Cardiac septum (tissue), 1 donor: Measurements from ENCODE around the gene VSIG8. TPM values are rescaled to one million over a fixed set of nuclear protein-coding genes. Genes with fewer than 3 reads are reported as not detected.
A peak's percentile ranks its signal among the peaks of the same experiment; 100 is the strongest.

ENCODE experiments used
- DNase-seq: peaks from one replicate; pipeline ENCODE4 v3.0.0-alpha.2; 2020; ENCODE audit warnings: low spot score
- intact Hi-C: fragments of 100-400 bp; cut with DNase I; formaldehyde crosslinking; loops from one replicate; pipeline ENCODE4 v1.14.0; 2022
- total RNA-seq: library from RNA; stranded (reverse); fragmentation: NEBNext Ultra II Directional; extraction: Animal tissue kit (Norgen Biotek cat#: 25700); gene quantifications from one replicate; pipeline ENCODE4 v1.2.1, GENCODE V29; 2021
- donor health status: DM: no; HTN: no; CAD: no.

Gene VSIG8
- total RNA-seq, 1 donor from 2014 or later = not detected

DNA sequence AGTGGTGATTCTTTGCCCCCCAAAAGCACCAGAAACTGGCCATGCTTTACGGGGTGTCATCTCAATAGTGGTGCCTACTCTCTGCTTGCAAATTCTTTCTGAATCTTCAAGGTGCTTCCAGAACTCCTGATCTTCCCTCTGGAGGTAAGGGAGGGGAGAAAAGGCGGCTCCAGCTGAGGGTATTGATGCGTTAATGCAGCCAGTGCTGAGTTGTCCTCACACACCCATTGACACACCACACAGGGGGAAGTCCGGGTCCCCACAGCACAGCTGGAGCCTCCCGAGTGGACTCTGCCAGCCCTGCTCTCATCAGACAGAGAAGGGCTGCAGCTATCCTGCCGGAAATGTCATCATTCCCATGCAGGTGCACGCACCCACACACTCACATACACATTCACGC lies 1.2 kb downstream of the VSIG8 start:
- intact Hi-C loops = no loop called here
- DNase-seq = no peak

DNA sequence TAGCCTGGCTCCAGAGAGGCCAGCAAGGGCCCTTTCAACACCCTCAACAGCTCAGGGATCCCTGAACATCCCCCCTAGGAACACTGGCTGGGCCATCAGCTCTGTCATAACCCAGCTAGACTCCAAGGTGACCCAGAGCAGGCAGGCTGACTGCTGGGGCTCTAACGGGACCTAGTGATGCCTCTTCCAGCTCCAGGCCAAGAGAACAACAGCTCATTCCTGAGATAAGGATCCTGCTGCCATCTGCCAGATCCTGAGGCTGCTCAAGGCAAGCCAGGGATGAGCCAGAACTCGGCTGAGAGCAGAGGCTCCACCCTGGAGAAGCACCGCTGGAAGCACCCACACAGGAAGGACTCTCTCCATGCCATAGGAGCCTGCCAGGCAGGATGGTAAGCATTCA lies 2.0 kb downstream of the VSIG8 start:
- intact Hi-C loops = no loop called here
- no peak for DNase-seq

DNA sequence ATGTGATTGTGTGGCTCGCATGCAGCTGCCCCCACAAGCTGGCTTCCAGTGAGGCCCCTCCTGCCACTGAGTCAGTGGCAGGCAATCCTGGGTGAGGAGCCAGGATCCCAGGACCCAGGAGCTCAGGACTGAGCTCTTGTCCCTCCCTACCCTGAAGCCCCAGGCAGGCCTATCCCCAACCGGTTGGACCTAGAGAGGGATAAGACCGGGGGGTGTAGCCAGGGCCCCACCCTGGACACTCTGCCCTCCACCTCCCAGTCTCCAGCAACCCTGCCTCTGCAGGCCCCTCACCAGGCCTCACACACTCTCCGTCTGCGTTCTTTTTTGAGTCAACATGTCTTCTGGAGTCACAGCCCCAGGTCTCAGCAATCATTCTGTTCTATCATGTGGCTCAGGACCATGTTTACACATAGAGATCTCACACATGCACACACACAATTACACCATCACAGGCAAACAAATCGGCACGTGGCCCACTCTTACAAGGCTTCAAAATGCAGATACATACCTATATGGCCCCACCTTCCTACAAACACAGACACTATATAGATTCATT lies 2.6 kb downstream of the VSIG8 start:
- intact Hi-C loops = no loop called here
- no peak for DNase-seq

DNA sequence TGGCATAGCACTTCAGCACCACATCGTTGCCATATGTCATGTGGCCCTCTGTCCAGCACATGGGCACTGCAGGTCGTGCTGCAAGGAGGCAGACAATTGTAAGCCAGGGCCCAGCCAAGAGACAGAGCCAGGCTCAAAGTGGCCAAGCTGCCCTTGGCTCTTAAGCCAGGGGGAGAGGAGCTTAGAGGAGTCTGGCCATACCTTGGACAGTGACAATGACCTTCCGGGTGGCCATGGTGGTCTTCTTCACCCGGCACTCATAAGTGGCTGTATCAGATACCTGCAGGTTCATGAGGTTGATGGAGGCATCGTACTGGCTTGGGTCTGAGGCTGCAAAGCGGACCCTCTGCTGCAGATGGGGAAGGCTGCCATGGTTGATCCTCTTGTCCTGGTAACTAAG lies 4.6 kb downstream of the VSIG8 start:
- intact Hi-C loops = no loop called here
- DNase-seq = no peak

DNA sequence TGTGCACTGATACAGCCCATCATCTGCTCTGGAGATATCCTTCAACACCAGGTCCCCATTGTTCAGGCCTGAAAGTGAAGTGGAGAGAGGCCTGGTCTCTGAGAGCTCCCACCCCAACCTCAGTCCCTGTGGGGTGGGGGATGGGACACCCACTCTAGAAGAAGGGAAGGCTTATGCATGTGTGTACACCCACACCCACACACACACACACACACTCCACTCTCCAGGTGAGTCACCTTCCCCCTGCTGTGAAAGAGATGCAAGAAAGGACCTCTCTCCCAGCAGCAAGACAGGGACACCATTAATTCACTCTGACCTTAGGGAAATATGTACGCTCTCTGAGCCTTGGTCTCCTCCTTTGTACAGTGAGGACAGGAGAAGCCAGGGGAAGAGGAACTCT lies 5.9 kb downstream of the VSIG8 start:
- no peak for DNase-seq
- intact Hi-C loops = no loop called here

DNA sequence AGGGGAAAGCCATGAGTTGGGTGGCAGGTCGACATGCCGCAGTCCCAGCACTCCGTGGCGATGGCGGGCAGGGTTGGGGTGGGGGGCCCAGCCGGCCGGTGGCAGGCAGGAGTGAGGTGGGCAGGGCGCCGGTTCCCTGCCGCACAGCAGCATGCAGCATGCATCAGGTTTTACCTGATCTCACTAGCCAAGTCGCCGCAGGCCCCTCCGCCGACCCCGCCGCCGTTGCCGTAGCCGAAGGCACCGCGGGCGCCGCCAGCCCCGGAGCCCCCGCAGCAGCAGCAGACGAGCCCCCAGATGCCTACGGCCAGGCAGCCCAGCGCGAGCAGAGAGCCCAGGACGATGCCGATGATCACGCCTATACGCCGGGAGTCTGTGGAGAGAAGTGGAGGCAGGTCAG lies 6.7 kb downstream of the VSIG8 start:
- DNase-seq = no peak
- intact Hi-C loops = loop anchor here (2.0 kb wide), 1 partner anchor 75 kb away; the partner anchor contains the start of gene DUSP23

DNA sequence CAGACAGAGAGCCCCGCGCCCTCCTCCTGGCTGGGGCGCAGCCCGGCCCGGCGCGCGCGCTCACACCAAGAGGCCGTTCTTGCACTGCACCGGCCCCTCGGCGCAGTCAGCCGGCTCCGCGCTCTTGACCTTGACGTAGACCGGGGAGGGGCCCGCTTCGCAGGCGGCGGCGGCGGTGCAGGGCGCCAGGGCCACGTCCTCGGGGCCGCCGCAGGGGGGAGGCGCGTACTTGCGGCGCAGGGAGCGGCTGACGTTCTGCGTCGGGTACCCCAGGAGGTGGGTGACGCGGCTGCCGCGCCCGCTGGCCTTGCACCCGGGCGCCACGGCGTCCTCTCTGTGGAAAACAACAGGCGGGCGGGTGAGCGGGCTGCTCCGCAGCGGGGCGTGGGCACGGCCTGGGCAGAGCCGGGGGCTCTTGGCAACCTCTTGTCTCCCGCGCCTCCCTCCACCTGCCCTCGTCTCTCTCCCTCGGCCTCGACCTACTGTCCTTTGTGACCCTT lies 7.7 kb downstream of the VSIG8 start:
- intact Hi-C loops = loop anchor here (1.0 to 2.0 kb wide), 2 partner anchors 69 to 74 kb away; partner anchors contain the start of gene DUSP23
- peak; percentile 92 for DNase-seq

DNA sequence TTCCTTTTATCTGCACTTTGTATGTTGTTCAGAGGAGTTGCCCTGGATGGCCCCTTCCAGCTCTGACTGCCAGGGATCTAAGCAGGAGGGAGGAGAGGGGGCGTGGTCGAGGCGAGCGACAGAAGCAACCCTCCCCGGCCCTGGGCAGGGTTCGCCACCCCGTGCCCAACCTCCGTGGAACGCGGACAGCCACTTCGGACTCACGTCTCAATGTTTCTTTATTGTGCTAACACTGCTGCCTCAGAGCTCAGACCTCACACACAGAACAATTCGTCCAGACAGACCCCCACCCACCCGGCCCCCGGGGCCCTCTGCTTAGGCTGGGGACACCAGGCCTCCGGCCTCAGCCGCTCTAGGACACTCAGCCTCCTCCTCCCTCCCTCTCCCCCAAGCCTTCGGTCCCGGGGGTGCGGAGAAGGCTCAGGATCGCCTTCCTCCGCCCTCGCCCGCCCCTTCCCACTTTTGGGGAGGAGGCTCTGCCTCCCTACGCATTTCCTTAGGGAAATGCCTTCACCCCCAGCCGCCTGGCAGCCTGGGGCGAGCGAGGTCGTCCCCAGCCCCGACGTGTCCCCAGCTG lies 8.3 kb downstream of the VSIG8 start:
- intact Hi-C loops = loop anchor here (1.0 to 2.0 kb wide), 2 partner anchors 69 to 73 kb away; partner anchors contain the start of gene DUSP23
- DNase-seq = peak; percentile 86

DNA sequence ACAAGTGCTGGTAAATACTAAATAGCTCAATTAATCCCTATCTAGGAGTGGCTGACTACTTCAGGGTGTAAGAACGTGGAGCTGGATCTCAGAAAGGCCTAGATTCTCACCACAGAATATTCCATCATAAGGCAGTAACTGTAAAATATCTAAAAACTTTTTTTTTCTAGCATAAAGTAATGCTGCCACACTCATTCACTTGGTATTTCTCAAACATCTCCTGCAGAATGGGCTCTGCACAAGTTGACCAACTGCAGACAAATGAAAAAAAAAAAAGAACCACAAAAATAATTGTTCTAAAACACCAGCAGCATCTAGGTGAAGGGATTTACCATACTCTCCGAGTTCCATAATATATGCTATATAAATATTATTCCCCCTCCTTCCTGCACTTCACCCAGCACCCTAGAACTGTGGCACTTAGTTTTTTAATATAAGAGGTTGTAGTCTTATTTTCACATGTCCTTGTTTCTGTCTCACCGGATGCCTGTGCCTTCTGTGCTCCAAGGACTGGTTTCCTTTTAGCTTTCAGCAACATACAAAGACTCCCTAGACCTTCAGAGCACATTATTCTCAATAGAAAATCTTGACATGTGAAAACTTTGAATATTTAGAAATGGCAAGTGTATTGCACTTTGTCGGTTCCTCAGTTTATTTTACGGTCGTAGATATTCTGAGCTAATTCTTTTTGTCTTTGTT lies 8.9 kb downstream of the VSIG8 start:
- intact Hi-C loops = loop anchor here (1.0 to 2.0 kb wide), 2 partner anchors 70 to 73 kb away; partner anchors contain the start of gene DUSP23
- no peak for DNase-seq

DNA sequence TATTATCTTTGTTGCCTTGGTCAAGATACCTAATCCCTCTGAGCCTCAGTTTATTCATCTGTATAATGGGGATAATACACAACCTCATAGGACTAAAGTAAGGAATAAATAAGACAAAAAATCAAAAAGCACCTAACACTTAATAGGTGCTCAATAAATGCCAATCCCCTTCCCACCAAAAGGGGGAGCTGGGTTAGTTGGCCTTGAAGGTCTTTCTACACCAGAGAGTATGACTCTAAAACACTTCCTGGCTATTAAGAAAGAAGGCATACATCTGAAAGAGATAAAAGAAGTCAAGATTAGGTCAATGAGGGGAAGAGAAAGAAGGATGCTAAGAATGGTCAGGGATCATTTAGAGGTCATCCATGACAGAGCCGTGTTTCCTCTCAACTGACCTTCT lies 11.1 kb downstream of the VSIG8 start:
- no peak for DNase-seq
- intact Hi-C loops = no loop called here

DNA sequence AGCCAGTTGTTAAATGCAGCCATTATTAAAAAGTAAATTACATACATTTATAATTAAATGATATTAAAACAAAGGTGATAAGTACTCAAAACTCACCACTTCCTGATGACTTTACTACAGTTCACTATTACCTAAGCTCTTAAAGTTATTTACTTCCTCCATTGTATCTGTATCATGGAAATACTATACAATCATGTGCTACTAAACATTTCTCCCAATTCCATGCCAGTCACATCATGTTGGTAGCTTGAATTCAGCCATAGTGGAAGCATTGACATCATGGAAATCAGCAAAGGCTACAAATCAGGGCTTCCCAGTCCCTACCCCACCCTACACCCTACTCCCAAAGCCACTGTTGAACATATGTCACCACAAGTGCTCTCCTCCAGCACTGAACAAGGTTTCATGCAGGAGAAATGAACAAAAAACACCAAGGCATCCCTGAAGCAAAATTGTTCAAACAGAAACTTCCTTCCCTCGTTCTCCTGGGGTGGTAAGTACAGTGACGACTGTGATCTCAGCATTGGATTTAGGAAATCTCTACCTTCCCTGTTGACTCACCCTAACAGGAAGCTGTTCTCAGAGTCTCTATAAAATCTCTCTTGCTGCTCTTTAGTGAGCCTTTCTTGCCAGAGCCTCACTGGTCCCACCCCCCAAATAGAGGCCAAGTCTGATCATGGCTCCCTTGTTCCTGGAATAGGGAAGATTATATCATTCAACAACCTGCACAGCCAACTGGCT lies 12.7 kb downstream of the VSIG8 start:
- DNase-seq = no peak
- intact Hi-C loops = no loop called here

DNA sequence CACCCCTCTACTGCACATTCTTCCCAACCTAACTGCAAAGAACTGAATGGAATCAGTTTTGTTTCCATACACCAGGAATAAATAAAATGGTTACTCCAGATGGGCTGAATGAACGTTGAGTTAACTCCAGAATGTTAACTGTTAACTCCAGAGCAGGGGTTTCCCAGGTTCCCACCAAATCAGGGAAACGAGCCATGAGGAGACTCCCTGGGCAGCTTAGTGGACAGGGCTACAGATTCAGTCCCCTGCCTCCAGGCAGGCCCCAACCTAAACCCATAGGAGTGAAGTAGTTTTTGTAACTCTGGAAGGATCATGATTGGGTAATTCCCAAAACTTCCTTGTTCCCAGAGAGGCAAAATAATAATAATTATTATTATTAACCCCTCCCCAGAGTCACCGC lies 14.1 kb downstream of the VSIG8 start:
- intact Hi-C loops = no loop called here
- no peak for DNase-seq

DNA sequence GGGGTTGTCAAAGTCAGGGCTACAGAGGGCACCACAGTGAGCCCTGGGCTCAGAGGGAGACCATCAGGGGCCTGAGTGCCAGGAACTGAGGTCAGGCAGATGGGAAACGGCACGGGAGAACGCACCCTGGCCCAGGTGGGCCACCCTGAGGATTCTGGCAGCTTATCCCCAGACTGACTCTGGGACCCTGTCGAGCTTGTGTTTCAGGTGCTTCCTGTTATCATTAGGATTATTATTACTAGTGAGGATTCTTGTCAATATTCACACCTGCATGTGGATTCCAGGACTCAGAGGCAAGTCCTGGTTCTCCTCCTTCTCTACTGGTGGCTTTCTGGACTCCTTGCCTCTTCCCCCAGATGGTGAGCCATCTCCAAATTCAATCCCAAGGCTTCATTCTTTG lies 15.2 kb downstream of the VSIG8 start:
- intact Hi-C loops = no loop called here
- no peak for DNase-seq

DNA sequence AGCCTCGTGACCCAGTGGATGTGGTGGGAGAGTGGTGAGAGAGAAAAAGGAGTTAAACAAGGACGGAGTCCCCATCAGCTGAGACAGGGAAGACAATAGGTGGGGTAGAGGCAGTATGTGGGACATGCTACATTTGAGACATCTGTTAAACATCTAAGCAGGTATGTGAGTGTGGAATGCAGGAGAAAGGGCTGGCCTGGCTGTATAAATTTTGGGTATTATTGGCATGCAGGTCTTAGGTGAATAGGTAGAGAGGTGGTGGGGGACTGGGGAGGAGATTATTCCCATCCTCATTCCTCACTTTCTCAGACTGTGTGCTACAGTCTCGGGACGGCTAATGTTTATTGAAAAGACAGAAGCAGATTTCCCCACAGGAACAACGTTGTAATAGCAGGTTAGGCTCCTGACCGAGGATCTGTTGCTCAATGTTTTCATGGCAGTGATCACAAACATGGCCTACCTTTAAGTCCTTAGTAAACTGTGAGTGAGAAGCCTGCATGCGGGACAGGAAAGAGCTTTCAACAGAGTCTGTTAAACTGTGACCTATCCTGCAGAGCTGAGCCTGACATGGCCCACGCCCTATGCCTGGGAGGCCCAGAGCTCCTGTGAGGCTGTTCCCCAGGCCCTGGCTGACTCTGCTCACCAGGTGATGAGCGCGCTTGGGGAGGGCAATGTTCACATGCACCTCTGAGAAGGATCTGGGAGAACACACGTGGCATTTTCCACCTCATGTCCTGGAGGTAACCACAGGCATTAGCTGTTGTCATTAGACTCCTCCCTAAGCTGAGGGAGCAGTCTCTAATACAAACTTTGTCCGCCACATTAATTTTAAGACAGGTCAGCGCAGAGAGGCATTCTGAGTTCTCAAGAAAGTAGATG lies 16.5 kb downstream of the VSIG8 start:
- no peak for DNase-seq
- intact Hi-C loops = no loop called here

DNA sequence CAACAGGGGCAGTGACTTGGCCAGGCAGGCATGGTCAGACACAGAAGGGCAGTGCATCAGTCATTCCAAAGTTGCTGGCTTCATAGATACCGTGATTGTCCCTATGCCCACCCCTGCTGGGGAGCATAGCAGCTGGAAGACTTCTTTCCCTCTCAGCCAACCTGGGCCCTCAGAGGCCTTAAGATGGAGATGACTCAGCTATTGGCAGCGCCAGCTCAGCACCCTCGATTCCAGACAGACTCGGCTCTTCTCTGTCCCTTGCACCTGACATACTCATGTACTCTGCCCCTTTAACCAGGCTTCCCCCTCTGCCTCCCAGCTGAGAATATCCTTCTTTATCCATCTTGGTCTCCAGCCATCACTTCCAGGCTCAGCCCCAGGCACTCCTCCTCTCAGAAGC lies 19.0 kb downstream of the VSIG8 start:
- intact Hi-C loops = no loop called here
- DNase-seq = no peak

DNA sequence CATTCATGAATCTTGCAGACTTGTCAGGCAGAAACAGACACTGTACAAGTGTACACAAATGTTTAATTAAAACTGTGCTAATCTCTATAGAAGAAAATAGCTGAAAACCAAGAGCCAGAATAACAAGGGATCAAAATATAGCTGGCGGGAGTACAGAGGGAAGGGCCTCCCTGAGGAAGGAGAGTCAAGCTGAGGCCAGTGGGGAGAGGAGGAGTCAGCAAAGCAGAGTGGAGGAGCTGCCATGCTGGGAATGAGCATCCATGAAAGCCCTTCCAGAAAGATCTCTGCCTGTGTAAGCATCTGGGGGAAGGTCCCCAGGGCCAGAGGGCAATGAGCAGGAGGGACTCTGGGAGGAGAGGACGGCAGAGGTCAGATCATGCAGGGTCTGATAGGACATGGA lies 20.7 kb downstream of the VSIG8 start:
- no peak for DNase-seq
- intact Hi-C loops = no loop called here

DNA sequence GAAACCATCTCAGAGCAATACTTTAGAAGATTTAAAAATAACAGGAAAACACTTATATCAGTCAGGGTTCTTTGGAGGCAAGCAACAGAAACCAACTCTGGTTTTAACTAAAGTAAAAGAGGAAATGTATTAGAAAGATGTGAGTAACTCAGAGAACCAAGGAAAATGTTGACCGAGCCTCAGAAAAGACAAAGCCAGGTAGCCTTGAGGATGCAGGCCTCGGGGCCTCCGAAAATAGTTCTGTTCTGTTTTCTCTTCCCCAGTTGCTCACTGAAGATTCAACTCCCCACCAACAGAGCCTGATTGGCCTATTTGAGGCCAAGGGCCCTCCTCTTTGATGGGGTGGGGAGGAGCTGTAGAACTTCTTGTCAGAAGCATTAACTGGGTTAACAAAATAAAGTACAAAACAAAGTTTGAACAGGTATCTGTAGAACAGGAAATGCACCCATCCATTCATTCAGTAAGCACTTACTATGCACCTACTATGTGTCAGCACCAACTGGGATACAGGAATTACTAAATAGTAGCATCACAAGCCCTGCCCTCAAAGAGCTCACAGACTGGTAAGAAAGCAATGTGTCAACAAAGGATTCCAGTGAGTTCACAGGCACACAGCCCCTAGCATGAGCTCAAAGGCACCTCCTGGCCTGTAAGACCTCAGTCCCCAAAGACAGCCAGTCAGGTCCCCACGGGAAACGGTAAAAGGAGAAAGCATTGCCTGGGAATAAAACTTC lies 23.2 kb downstream of the VSIG8 start:
- intact Hi-C loops = no loop called here
- DNase-seq = no peak

DNA sequence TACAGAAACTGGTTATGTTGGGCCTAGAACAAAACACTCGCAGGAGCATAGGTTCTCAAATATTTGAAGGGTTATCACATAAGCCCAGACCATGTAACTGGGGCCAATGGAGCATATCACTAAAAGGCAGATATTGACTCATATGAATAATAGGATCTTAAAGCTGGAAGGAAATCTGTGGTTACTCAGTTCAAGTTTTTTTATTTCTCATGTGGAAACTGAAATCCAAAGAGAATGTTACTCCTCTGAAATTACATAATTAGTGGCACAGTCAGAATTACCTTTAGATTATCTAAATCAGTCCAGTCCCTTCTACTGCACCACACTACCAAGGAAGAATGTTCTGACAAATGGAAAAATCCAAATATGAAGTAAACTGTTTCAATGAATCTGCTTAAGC lies 23.7 kb downstream of the VSIG8 start:
- intact Hi-C loops = no loop called here
- DNase-seq = no peak
